Brain microvascular endothelial cell (primary cell): ENCODE results near the gene SPA17.

ENCODE experiments used
- DNase-seq: peaks from one replicate; pipeline ENCODE4 v3.0.0-alpha.2; 2020
- H3K27ac ChIP-seq: fragments of 250-450 bp; sonication (Bioruptor Pico); 2 replicates; pipeline ENCODE4 v1.5.1; 2020; ENCODE audit warnings: mild to moderate bottlenecking, moderate library complexity
- H3K27me3 ChIP-seq: fragments of 250-450 bp; sonication (Bioruptor Pico); replicated peaks from 2 replicates; pipeline ENCODE4 v1.5.1; 2020; ENCODE audit warnings: mild to moderate bottlenecking
- H3K36me3 ChIP-seq: fragments of 250-450 bp; sonication (Bioruptor Pico); replicated peaks from 2 replicates; pipeline ENCODE4 v1.5.1; 2020; ENCODE audit warnings: mild to moderate bottlenecking
- H3K4me3 ChIP-seq: 2 replicates; pipeline ENCODE4 v1.5.1; 2011; ENCODE audit warnings: low read depth, mild to moderate bottlenecking, control low read depth, low read length, moderate library complexity
- in situ Hi-C: cut with HindIII; loops from 2 replicates; pipeline ENCODE4 v1.10.0; 2017; ENCODE audit warnings: low sequenced_read_pairs, low pct_ligation_motif_present
- TF ChIP-seq, protein P1 (sequence below): IDR thresholded peaks from 2 replicates; pipeline ENCODE4 v1.5.1; 2011; ENCODE audit warnings: low read depth, mild to moderate bottlenecking, moderate library complexity, low read length, control low read depth, inconsistent platforms; ENCODE audit errors: missing control alignments

Gene SPA17

GRCh38 chr11:124737638-124738305 is 64.1 kb downstream of the SPA17 start:
- H3K27me3 ChIP-seq, result peaks cover 2% of the 10 kb centered on the region

DNA sequence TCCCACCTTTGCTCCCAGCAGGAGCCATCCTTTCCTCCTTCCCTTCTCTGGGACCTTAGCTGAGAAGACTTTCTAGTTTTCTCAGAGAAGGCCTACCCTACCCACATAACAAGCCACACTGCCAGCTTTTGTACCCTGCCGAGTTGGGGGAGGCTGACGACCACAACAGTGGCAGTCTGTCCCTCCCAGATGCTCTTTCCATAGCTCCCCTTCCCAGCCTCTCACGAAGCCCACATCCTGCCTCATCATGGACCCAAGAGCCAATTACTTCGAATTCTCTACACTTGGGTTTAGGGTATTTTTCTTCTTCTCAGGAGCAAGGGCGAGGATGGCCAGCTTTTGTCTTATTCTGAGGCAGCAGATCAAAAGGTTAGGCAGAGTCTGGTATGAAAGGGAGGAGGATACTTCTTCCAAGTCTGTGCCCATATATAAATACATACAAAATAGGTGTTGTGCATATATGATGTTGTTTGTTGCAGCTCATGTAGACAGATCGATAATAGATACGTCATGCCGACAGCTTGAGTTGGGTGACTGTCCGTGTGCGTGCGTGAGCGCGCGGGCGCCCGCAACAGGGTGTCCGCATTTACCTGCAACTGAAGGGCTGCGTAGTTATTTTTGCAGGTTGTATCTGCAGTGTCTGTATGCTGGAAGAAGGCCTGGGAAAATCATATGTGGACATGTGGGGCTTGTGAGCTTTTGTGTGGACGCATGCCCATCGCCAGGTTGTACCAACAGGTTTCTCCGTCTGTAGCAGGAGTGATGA is 65.2 kb downstream of the SPA17 start:
- no peak for DNase-seq
- H3K27ac ChIP-seq, result no peak overlapping the region
- TF ChIP-seq, protein P1, sequence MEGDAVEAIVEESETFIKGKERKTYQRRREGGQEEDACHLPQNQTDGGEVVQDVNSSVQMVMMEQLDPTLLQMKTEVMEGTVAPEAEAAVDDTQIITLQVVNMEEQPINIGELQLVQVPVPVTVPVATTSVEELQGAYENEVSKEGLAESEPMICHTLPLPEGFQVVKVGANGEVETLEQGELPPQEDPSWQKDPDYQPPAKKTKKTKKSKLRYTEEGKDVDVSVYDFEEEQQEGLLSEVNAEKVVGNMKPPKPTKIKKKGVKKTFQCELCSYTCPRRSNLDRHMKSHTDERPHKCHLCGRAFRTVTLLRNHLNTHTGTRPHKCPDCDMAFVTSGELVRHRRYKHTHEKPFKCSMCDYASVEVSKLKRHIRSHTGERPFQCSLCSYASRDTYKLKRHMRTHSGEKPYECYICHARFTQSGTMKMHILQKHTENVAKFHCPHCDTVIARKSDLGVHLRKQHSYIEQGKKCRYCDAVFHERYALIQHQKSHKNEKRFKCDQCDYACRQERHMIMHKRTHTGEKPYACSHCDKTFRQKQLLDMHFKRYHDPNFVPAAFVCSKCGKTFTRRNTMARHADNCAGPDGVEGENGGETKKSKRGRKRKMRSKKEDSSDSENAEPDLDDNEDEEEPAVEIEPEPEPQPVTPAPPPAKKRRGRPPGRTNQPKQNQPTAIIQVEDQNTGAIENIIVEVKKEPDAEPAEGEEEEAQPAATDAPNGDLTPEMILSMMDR, result no peak
- peaks cover 2% of the 10 kb centered on the region for H3K27me3 ChIP-seq
- no peaks in the 10 kb centered on the region for H3K36me3 ChIP-seq
- peak overlapping the region; percentile 64 for H3K4me3 ChIP-seq
- in situ Hi-C loops, result no loop called here

More at GRCh38 chr11:124737638-124738305, 64.1 kb downstream of the SPA17 start:
- Histone ChIP-seq H3K27ac (no peak overlapping the region), H3K36me3 (no peaks in the 10 kb centered on the region), H3K4me3 (no peak overlapping the region)
- DNase-seq, result no peak
- TF ChIP-seq, protein P1, result no peak
- in situ Hi-C loops, result no loop called here

GRCh38 chr11:124739479-124740276 is 66.0 kb downstream of the SPA17 start, which contains the start of gene NRGN:
Gene NRGN (plus strand): TSS chr11:124739942. CDS start chr11:124740085, 143 bp downstream.
- no peak within 1 kb of the TSS for H3K27ac ChIP-seq
- in situ Hi-C loops, result no loop called here
- TF ChIP-seq, protein P1, result no peak

GRCh38 chr11:124740277-124740882 is 66.7 kb downstream of the SPA17 start:
- in situ Hi-C loops, result no loop called here
- Histone ChIP-seq H3K27me3 (peaks cover 2% of the 10 kb centered on the region), H3K27ac (no peak overlapping the region), H3K4me3 (peak overlapping the region; percentile 64), H3K36me3 (no peaks in the 10 kb centered on the region)
- DNase-seq, result no peak
- TF ChIP-seq, protein P1, result peak; percentile 68

More at GRCh38 chr11:124739479-124740276, 66.0 kb downstream of the SPA17 start, which contains the start of gene NRGN:
- Histone ChIP-seq H3K27me3 (peaks cover 2% of the 10 kb centered on the region), H3K4me3 (peak within 1 kb of the TSS; percentile 64), H3K36me3 (no peaks in the 10 kb centered on the region)
- DNase-seq, result peak; percentile 88

DNA sequence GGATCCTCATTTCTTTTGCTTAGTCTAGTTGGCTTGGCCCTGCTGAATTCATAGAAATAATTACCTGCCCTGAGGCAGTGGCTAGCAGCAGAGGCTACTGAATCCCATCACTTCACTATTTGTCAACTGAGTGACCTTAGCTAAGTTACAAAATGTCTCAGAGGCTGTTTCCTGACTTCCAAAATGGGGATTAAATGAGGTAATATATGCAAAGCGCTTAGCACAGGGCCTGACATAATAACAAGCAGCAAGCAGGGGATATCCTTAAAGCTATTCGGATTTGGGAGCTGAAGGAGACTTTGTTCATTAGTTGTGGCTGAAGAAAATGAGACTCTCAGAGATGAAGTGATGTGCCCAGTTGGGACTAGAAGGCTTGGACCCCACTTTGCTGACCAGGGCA is 68.9 kb downstream of the SPA17 start:
- Histone ChIP-seq H3K4me3 (no peak overlapping the region), H3K27me3 (peaks cover 2% of the 10 kb centered on the region), H3K27ac (no peak overlapping the region), H3K36me3 (no peaks in the 10 kb centered on the region)
- TF ChIP-seq, protein P1, result no peak
- DNase-seq, result no peak
- in situ Hi-C loops, result no loop called here
